HG02798 (cell line): ENCODE results near the gene UGT1A3.

Experiments
- ATAC-seq: cut with Tn5 transposase; IDR thresholded peaks from one replicate; pipeline ENCODE4 v1.9.1; 2021; ENCODE audit warnings: mild to moderate bottlenecking; ENCODE audit not compliant: unreplicated experiment, poor library complexity

UGT1A3 gene

GRCh38 chr2:233792720-233793119 is 63.9 kb downstream of the UGT1A3 start:
- no peak for ATAC-seq

- ATAC-seq, result no peak
Measured at GRCh38 chr2:233793465-233794127, 64.8 kb downstream of the UGT1A3 start.

- no peak for ATAC-seq
Measured at GRCh38 chr2:233794128-233794658, 65.4 kb downstream of the UGT1A3 start.

GRCh38 chr2:233795735-233796171 is 66.9 kb downstream of the UGT1A3 start:
- ATAC-seq, result no peak

- ATAC-seq, result no peak
Measured at GRCh38 chr2:233796254-233796653, 67.4 kb downstream of the UGT1A3 start.

GRCh38 chr2:233798335-233799086 is 69.7 kb downstream of the UGT1A3 start:
- no peak for ATAC-seq

GRCh38 chr2:233799087-233799665 is 70.3 kb downstream of the UGT1A3 start:
- ATAC-seq, result no peak

GRCh38 chr2:233799716-233800115 is 70.9 kb downstream of the UGT1A3 start:
- ATAC-seq, result no peak

- ATAC-seq, result no peak
Measured at GRCh38 chr2:233800208-233800607, 71.4 kb downstream of the UGT1A3 start.

- ATAC-seq, result peak; percentile 53
Measured at GRCh38 chr2:233801357-233802131, 72.7 kb downstream of the UGT1A3 start.

GRCh38 chr2:233802132-233802815 is 73.4 kb downstream of the UGT1A3 start:
- no peak for ATAC-seq

- no peak for ATAC-seq
Measured at GRCh38 chr2:233803292-233803911, 74.6 kb downstream of the UGT1A3 start.

- no peak for ATAC-seq
Measured at GRCh38 chr2:233803994-233804393, 75.2 kb downstream of the UGT1A3 start.

- ATAC-seq, result no peak
Measured at GRCh38 chr2:233807215-233807865, 78.5 kb downstream of the UGT1A3 start.

GRCh38 chr2:233807966-233808935 is 79.4 kb downstream of the UGT1A3 start:
- ATAC-seq, result no peak

- no peak for ATAC-seq
Measured at GRCh38 chr2:233810385-233810784, 81.5 kb downstream of the UGT1A3 start.

- no peak for ATAC-seq
Measured at GRCh38 chr2:233811087-233811486, 82.2 kb downstream of the UGT1A3 start.

GRCh38 chr2:233811732-233812131 is 82.9 kb downstream of the UGT1A3 start:
- no peak for ATAC-seq
